NCI-H146 (cell line): ENCODE data around the gene PCTP.

Experiments
- DNase-seq: peaks from one replicate; lab custom pipeline; 2025; lab: John Stamatoyannopoulos, UW

PCTP gene

GRCh38 chr17:55727920-55728319 lies 22.9 kb upstream of the PCTP start:
- DNase-seq: no peak

DNA sequence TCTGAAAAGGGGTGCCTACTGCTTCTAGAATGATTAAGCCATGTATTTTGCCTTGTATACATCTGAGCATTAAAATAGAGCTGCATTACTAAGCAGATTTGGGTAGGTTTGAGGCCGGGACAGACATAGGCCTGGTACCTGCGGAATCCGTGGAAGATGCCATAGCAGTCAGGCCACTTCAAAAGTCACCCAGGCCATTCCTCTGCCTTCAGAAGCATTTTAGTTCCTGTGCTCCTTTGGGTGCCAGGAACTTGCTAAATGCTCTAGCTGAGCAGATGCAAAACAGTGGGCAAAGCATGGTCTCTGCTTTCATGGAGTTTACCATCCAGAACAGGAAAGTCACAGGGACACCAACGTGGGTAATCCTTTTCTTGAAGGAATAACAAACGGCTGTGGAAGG lies 22.5 kb upstream of the PCTP start:
- DNase-seq: no peak

DNA sequence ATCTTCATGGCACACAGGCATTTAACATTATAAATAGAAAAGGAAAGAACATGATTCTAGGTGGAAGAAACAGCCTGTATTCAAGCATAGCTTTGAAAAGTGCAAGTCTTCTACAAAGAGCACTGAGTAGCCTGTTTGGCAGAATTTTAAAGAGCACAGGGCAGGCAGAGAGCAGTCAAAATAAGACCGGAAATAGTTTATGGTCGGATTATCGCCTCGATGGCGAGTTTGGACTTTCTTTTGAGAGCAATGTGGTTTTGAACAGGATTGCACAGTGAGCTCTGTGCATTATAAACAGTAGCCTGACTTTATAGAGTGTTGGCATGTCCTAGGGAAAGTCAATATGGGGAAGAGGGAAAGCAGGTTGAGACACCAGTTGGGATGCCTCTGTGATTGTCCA lies 22.0 kb upstream of the PCTP start:
- DNase-seq: no peak

DNA sequence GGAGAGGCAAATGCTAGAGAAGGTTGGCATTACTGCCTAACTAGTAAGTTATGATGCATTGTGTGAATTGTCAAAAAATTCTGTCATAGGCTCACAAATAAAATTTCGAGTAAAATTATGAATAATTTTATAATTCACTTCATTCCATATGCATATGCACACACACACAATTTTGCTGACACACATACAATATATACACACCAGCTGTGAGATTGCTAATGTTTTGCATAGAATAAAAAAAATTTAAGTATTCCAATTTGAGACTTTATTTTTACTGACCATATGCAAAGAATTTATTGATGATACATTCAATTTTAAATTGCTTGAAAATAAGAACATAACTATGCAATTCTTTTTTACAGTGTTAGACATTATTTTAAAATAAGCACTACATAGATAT lies 21.4 kb upstream of the PCTP start:
- DNase-seq: no peak

- no peak for DNase-seq
Observed at GRCh38 chr17:55730380-55730779, 20.5 kb upstream of the PCTP start.

DNA sequence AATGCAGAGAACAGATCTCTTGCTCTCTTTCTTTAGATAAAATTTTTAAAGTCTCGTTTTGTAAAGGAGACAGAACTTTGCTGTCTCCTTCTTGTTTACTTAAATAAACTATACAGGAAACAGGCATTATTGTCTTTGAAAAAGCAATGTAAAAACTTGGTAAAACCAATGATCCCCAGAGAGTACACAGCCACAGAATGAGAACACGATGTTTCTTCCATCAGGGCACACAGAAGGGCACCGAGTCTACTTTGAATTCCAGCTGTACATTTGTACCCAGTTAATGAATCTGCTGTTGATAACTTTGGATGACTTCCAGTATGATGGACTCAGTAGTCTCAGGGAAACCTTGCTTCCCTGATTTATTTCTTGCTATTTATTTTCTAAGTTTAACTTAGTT lies 20.0 kb upstream of the PCTP start:
- no peak for DNase-seq

GRCh38 chr17:55731586-55732250 lies 19.1 kb upstream of the PCTP start:
- DNase-seq: no peak

DNA sequence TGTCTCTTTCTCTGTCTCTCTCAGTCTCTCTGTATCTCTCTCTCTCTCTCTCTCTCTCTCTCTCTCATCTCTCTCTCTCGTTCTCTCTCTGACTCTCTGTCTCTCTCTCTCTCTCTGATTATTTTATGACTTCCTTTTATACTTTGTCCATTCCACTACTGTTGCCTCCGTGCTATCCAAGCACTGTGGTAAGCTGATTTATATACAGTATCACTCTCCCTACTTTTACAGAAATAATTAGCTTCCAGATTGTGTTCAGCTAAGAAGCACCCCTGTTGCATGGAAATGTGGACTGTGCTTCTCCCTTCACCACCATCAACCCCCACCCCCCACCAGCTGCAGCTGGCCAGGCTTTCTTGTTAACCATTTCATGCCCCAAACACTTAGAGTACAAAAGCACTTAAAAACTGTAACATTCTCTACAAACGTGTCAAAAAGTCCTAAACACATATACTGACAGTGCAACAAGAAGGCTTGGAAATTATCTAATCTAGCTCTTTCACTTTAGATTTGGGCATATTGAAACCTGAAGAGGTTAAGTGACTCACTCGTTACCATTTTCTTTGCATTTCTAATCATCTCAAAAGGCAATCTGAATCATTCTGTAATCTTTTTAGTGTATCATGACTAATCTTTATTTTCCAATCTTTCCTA lies 16.6 kb upstream of the PCTP start:
- no peak for DNase-seq

DNA sequence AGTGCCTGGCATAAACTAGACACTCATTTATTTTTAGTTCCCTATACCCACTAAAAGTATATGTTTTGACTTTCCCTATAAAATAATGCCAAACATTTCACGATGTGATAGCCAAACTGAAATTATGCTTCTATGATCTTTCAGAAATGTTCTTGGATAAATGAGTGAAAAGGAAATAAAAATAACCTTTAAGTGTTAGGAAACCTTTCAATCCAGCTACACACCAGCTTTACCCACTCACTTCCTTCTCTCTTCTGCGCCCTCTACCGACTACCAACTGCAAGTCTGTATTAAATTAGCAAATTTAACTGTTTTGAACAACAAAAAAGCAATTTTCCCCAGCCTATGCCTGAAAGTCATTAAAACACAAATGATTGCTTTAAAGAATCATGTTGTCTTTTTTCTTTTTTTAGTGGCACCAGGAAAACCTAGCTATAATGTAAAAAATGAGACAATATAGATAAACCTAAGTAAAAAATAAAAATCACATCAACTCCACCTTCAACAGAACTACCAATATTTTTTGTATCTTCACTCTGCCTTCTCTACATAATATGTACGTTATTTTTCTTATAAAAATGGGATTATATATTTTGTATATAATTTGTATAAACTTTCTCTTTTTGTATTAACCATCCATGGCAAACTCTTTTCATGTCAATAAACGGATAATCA lies 15.0 kb upstream of the PCTP start:
- no peak for DNase-seq

DNA sequence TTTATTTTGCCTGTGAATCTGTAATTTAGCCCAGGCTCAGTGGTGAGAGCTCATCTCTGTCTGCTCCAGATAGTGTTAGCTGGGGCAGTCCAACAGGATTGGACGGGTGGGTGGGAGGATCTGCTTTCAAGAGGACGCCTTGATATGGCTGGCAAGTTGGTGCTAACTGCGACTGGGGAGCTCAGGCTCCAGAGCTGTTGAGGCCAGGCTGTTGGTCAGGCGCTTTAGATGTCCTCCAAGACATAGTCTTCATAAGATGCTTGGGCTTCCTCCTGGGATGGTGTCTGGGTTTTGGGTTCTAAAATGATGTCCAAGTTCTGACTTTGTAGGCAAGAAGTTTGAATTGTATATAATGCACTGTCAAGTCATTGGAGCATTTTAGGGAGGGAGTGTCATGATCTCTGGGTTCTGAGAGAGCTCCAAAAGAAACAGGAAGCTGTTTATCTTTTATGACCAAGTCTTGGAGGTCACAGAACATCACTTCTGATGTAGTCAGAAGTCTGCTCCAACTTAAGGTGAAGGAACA lies 12.8 kb upstream of the PCTP start:
- no peak for DNase-seq

GRCh38 chr17:55740511-55741355 lies 10.1 kb upstream of the PCTP start:
- no peak for DNase-seq

GRCh38 chr17:55741356-55741700 lies 9.5 kb upstream of the PCTP start:
- no peak for DNase-seq

- no peak for DNase-seq
Observed at GRCh38 chr17:55742272-55743102, 8.4 kb upstream of the PCTP start.

GRCh38 chr17:55743103-55743679 lies 7.7 kb upstream of the PCTP start:
- DNase-seq: peak; percentile 3

DNA sequence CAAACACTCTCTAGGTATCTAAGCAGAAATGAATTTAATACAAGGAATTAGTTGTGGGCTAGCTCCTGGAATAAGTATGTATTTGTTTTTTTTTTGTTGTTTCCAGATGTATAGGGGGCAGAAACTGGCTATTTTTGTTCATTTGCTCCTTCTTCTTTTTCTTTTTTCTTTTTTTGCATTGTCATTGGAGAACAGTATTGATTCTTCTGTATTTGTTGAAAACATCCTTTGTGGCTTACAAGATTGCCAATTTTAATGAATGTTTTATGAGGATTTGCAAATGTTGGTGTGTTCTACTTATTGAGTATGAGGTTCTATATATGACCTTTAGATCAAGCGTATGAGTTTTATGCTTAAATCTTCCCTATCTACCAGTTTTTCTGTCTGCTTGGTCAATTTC lies 5.6 kb upstream of the PCTP start:
- DNase-seq: no peak

DNA sequence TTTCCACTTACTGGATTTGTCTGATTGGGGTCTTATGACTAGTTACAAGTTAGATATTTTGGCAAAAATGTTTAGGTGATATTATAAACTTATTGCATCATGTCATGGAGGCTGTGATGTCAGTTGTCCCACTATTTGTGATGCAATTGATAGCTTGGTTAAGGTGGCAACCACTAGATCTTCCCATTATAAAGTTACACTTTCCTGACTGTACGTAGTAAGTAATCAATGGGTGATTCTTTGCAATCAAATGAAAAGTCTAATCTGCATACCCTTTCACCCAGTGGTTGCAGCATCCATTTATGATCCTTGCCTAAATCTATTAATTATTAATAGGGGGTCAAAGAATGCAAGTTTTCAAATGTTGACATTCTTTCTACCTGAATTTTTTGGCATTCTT lies 4.4 kb upstream of the PCTP start:
- DNase-seq: no peak

GRCh38 chr17:55747209-55747608 lies 3.6 kb upstream of the PCTP start:
- no peak for DNase-seq

DNA sequence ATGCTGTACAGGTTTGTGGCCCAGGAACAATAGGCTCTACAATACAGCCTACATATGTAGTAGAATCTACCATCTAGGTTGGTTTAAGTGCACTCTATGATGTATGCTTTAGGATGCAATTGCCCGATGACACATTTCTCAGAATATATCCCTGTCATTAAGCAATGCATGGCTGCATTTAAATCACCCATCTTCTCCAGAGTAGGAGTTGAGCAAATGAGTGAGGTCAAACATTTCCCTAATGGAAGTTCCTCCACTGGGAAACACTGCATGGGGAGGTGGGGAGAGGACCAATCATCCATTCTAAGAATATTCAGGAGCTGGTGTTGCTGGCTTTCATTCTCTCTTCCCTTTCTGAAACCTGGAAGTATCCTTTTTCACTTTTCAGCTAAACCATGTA lies 2.0 kb upstream of the PCTP start:
- DNase-seq: no peak

DNA sequence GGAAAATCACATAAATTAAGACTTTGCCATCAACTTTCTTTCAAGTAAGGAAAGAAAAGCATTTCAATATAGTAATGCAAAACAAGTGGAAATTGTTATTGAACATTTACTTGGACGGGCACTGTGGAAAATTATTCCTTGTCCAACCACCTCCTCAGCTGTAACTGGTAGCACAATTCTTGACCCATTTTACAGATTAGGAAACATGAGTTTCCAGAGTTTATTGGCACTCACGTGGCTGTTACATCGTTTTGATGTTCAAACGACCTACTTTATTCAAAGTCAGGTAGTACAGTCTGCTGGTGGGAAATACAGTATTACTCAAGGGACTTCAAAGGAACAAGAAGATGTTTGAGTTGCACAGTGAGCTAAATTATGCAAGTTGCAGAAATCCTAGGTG lies 866 bp upstream of the PCTP start:
- no peak for DNase-seq

DNA sequence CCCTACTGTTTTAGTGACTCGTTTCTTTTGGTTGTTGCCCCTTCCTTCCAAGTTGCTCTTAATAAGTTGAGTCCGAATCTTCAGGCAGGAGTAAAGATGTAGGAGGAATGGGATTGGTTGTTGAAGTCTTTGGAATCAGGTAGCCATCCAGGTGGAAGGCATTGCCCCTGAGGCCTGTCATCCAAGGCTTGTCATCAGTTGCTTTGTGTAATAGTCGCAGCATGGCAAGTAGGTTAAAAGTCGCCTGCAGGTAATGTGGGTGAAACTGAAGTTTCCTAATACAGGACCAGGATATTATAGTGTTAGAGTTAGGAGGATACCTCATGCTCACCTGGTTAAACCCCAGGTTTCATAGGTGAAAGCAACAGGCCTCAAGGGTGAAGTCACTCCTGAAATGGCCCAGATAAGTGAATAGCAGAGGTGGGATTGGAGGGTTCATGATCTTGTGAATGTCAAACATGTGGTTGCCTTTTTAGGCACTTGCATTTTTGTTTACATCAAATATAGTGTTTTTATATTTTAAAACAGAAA lies 934 bp downstream of the PCTP start:
- no peak for DNase-seq

DNA sequence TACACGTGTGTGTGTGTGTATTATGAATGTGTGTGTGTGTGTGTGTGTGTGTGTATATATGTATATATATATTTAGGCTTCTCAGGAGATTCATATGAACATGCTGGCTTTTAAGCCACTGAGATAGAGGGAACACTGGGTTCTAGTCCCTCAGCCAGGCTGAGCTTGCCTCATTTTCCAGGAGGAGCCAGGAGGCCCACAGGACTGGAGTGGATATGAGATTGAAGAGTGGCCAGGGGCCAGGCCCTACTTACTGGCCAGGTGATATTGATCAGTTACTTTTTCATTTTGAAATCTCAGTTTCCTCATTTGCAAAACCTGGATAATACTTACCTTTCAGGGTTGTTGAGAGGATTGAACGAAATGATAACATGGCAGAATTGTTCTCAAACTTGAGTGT lies 5.8 kb downstream of the PCTP start:
- no peak for DNase-seq
